MM.1S (cell line): ENCODE results near the gene HMX1.

Experiments used
- CTCF ChIP-seq: fragments of 300-600 bp; sonication (generic); IDR thresholded peaks from 2 replicates; pipeline ENCODE4 v1.5.1; 2016; ENCODE audit warnings: antibody characterized with exemption, low read length, mixed read lengths
- EZH2 ChIP-seq: fragments of 300-600 bp; sonication (generic); optimal IDR thresholded peaks from 2 replicates; pipeline ENCODE3; 2017; ENCODE audit warnings: low read depth, mild to moderate bottlenecking, antibody characterized with exemption, low read length, mixed read lengths
- EZH2phosphoT487 ChIP-seq: fragments of 300-600 bp; sonication (generic); IDR thresholded peaks from 2 replicates; pipeline ENCODE4 v1.6.1; 2018; ENCODE audit warnings: antibody characterized with exemption, low read length

- TF ChIP-seq CTCF (no peak), EZH2 (no peak), EZH2phosphoT487 (no peak)
These were observed 31.4 kb downstream of the HMX1 start for GRCh38 chr4:8840006-8840793.
